Keratinocyte (primary cell): Measurements from ENCODE around the gene OR52B6.

Source experiments
- CTCF ChIP-seq, 3 experiments: IDR thresholded peaks in 1 of 3; conservative IDR thresholded peaks in 1 of 3; optimal IDR thresholded peaks in 1 of 3; 2 replicates in 2 of 3; 3 replicates in 1 of 3; pipeline versions ENCODE3 to v1.5.1; 2011; ENCODE audit warnings: low read length in 3 of 3, mild to moderate bottlenecking in 3 of 3, moderate library complexity in 2 of 3, control low read depth in 1 of 3, inconsistent platforms in 1 of 3; ENCODE audit not compliant: insufficient read depth in 2 of 3; ENCODE audit errors: extremely low read depth in 1 of 3
- EZH2 ChIP-seq: IDR thresholded peaks from one replicate; pipeline ENCODE4 v1.6.1; 2012; ENCODE audit warnings: inconsistent platforms, mild to moderate bottlenecking, low read length, moderate library complexity

- no peak for TF ChIP-seq CTCF (optimal IDR thresholded peaks at IDR 0.05 in 1 of 3, IDR thresholded peaks at IDR 0.05 in 1 of 3, conservative IDR thresholded peaks at IDR 0.05 in 1 of 3; ENCODE audit: extremely low read depth in 1 of 3, insufficient read depth in 2 of 3, low read length in 3 of 3)
- TF ChIP-seq EZH2, result no peak
Observed at GRCh38 chr11:5621580-5621979, 40.9 kb downstream of the OR52B6 start.
